Fibroblast of mammary gland (primary cell): ENCODE data around the gene TMEM120A.

ENCODE experiments used
- DNase-seq: peaks from one replicate; pipeline ENCODE4 v3.0.0-alpha.2; 2010; ENCODE audit warnings: low read depth
- H3K4me3 ChIP-seq: 2 replicates; pipeline ENCODE4 v1.5.1; 2011; ENCODE audit warnings: low read depth, mild to moderate bottlenecking, low read length, moderate library complexity; ENCODE audit not compliant: control insufficient read depth
- CTCF ChIP-seq: conservative IDR thresholded peaks from 2 replicates; pipeline ENCODE4 v1.5.1; 2011; ENCODE audit warnings: low read depth, low read length, inconsistent platforms; ENCODE audit not compliant: control insufficient read depth, insufficient read depth

The TMEM120A gene

GRCh38 chr7:76003351-76003750, 9.0 kb upstream of the TMEM120A start:
- no peak overlapping the region for H3K4me3 ChIP-seq
- no peak for TF ChIP-seq CTCF
- DNase-seq, result no peak

- no peak for TF ChIP-seq CTCF
- DNase-seq, result no peak
- no peak overlapping the region for H3K4me3 ChIP-seq
Measured at GRCh38 chr7:76002822-76003221, 8.4 kb upstream of the TMEM120A start.

- TF ChIP-seq CTCF, result no peak
- no peak for DNase-seq
- H3K4me3 ChIP-seq, result no peak overlapping the region
Measured at GRCh38 chr7:76002139-76002538, 7.7 kb upstream of the TMEM120A start.

- DNase-seq, result no peak
- TF ChIP-seq CTCF, result no peak
- no peak overlapping the region for H3K4me3 ChIP-seq
Measured at GRCh38 chr7:76000566-76000965, 6.2 kb upstream of the TMEM120A start.

GRCh38 chr7:75998038-75998437, 3.6 kb upstream of the TMEM120A start:
- H3K4me3 ChIP-seq, result no peak overlapping the region
- TF ChIP-seq CTCF, result no peak
- no peak for DNase-seq

- TF ChIP-seq CTCF, result no peak
- DNase-seq, result no peak
- no peak overlapping the region for H3K4me3 ChIP-seq
Measured at GRCh38 chr7:75996476-75996875, 2.1 kb upstream of the TMEM120A start.

GRCh38 chr7:75995996-75996395, 1.6 kb upstream of the TMEM120A start:
- no peak for TF ChIP-seq CTCF
- no peak for DNase-seq
- H3K4me3 ChIP-seq, result no peak overlapping the region
